NCI-H1417 treated with DMSO at 0.1 percent for 48 hours (cell line): ENCODE data around the gene TBC1D12.

Source experiments
- DNase-seq: peaks from one replicate; lab custom pipeline; 2025; lab: John Stamatoyannopoulos, UW

TBC1D12 gene

DNA sequence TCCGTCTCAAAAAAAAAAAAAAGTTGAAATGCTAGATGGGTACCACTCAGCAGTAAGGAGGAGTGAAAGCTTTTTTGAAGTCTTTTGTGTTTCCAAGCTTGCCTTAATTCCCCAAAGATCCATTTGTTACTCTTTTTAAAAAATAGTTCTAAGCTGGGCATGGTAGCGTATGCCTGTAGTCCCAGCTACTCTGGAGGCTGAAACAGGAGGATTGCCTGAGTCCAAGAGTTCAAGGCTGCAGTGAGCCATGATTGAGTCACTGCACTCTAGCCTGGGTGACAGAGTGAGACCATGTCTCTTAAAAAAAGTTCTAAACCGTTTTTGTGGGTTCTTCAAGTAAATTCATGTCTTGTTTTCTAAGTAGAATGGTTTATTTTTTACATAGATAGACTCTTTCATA, 5.3 kb downstream of the TBC1D12 start:
- no peak for DNase-seq

DNA sequence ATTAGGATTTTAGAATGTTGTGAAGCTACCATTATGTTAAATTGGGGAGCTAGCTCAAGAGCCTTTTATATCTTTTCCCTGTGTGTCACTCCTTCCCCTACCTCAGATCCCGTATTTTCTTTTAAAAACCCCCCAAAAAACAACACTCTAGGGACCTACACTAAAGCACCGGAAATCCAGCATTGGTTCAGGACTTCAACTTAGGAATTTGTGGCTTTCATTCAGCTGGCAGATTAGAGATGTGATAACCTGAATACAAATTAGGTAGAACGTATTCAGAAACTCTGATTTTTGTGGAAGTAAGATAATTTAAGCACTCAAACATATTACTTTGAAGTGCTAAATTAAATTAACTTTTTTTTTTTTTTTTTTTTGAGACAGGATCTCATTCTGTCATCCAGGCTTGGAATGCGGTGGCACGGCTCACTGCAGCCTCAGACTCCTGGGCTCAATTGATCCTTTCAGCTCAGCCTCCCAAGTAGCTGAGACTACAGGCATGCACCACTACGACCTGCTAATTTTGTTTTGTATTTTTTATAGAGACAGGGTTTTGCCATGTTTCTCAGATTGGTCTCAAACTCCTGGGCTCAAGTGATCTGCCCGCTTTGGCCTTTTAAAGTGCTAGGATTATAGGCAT, 6.8 kb downstream of the TBC1D12 start:
- DNase-seq = no peak

DNA sequence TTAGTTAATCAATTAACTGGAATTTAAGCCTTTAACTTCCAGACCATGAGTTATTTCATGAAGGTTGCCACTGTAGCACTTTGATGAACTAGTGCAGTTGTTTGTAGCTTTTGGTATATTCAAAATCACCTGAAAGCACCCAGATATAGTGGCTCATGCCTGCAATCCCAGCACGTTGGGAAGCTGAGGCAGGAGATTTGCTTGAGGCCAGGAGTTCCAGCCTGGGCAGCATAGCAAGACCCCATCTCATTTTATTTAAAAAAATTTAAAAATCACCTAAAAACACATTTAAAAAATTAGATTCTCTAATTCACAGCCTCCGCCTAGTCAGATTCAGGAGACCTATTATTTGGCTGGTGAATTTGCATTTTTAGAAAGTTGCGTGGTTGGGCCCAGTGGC, 9.0 kb downstream of the TBC1D12 start:
- no peak for DNase-seq

DNA sequence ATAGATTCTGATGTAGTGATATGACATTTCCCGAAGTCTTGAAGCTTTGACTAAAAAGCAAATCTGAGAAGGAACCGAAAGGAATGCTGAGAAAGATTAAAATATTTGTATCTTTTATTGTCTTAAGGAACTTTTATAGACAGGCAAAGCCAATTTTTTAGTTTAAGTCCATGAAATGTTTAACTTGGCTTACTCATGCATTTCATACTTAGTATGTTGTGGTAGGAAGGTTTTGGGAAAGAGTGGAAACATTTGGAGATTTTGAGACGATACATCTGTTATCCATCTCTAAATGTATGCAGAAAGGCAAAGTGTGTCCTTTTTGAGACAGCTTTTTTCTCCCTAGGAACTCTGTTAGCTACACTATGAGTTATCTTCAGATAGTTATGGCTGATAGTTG, 10.1 kb downstream of the TBC1D12 start:
- no peak for DNase-seq

DNA sequence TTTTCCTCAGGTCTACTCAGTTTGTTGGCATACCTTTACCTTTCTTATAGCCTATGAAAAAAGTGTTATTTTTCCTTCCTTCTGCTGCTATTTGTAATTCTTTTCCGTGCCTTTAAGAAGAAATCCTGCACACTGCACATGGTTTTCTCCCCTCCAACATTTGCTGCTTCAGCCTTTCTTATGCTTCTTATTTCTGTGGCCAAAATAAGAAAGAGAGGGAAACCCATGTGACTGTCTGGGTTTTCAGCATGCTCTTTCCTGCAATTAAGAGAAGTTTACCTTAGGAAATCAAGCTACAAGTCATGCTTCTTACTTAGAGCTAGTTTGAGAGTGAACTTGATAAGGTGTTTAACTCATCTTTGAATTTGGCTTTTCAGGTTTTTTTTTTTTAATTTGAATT, 11.0 kb downstream of the TBC1D12 start:
- DNase-seq = no peak

DNA sequence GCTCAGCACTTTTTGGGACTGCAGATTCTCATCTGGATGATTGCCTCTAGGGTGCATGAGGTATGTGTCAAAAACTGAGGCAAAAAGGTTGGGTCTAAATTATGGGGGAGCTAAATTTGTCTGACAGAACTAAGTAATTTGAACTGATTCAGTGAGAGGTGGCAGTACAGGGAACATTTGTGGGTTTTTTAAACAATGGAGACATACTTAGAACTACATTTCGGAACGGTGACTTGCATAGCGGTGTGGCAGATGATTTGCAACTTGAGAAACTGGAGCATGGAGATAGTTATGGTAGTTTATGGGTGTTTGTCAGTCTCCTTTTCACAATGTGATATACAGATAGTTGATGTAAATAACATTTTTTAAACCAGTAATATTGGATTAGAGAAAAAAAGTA, 14.6 kb downstream of the TBC1D12 start:
- no peak for DNase-seq

DNA sequence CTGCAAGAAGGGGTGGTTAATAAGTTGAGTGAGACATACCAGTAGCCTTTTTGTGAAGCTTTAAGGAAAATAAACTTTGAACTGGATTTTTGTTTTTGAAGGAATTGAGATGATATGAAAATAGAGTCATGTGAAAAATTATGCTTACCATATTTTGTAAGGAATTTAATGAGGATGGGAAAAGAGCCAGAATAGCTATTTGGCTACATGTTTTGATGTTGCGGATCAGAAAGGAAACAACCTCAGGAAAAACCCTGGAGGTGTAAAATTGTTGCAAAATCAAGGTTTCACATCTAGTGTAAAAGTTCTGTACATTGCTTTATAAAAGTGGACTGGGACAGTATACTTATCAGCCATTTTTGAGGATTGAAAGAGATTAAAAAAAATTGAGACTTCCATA, 15.0 kb downstream of the TBC1D12 start:
- no peak for DNase-seq

DNA sequence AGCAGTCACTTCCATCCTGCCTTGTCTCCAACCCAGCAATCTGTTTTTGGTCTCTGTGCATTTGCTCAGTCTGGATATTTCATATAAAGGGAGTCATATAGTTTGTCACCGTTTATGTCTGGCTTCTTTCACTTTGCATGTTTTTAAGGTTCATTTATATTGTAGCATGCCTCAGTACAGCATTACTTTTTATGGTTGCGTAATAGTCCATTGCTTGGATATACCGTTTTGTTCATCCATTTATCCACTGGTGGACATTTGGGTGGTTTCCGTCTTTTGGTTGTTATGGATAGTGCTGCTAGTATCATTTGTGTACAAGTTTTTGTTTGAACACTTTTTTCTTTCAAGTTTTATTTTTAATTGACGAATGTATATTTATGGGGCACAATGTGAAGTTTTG, 18.2 kb downstream of the TBC1D12 start:
- no peak for DNase-seq

DNA sequence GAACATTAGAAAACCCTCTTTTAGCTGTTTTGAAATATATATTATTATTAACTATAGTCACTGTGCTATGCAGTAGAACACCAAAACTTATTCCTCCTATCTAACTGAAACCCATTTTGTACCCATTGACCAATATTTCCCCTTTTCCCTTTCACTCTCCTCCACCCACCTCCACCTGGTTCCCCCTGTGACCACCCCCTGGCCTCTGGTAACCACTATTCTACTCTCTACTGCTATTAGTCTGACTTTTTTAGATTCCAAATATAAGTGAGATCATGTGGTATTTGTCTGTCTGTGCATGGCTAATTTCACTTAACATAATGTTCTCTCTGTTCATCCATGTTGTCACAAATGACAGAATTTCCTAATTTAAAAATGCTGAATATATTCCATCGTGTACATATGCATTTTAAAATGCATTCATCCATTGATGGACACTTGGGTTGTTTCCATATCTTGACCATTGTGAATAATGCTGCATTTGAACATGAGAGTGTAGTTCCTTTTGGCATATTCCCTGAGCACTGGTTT, 18.7 kb downstream of the TBC1D12 start:
- no peak for DNase-seq

DNA sequence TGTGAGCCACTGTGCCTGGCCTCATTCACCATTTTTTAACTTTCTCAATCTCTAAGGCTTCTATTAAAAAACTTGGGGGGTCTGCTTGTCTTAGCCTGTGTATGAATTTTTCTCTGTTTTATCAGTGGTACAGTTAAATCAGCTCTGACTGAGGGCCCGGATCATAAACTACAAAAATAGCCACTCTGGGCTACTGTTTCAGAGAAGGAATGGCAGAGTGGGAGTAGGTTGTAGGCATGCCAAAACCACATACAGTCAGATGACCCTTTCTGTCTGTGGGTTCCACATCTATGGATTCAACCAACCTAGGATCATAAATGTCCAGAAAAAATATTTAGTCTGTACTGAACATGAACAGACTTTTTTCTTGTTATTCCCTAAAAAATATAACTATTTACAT, 21.3 kb downstream of the TBC1D12 start:
- DNase-seq = no peak

DNA sequence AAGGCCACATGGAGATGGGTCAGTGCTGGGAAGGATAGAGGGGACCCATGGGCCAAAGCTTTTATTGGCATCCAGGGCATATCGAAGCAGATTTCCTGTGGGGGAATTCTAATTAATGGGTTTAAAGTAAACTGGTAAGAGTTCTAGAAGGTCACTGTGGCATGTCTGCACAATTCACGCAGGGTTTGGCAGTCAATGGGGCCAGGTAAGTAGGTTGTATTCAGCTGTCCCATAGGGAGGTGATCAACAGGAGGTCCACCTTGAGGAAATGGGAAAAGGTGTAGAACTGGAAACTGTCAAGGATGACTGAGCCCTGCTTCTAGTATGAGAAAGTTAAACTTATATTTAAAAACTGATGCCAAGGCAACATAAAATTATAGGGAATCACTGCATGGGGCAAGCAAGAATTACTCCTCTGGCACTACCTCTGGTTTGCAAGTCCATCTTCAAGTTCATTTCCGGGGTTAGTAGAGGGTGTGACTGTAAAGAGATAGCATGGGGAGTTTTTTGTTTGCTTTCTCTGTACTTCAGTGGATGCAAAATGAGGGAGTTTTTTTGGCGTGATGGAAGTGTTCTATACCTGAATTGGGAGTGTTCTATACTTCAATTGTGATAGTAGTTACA, 22.5 kb downstream of the TBC1D12 start:
- DNase-seq = no peak

DNA sequence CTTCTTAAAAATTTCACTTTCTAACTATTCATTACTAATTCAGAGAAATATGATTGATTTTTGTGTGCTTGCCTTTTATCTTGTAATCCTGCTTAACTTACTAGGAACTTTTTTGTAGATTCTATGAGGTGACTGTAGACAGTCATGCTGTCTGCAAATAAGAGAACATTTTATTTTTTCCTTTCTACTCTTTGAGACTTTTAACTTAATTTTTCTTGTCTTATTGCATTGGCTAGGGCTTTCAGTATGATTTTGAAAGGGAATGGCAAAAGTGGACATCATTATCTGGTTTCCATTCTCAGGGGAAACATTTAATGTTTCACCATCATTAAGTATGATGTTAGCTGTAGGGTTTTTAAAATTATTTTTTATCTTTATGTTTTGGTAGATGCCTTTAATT, 23.6 kb downstream of the TBC1D12 start:
- no peak for DNase-seq

DNA sequence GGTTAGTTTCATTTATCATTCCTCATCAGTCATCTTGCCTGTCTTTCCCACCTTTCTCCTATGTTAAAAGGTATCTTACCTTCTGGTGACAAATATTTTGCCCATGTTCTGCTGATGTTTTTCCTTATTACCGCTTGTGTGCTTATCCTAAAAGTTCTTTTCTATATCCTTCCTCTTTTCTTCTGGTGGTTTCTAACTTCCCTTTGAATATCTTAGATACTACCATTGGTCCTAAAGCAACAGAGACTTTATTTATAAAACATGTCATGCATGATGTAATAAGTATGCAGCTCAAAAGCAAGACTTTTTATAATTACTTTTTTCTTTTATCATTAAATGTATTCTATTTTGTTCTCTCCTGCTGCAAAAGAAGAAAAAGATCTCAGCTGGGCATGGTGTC, 24.8 kb downstream of the TBC1D12 start:
- DNase-seq = no peak

DNA sequence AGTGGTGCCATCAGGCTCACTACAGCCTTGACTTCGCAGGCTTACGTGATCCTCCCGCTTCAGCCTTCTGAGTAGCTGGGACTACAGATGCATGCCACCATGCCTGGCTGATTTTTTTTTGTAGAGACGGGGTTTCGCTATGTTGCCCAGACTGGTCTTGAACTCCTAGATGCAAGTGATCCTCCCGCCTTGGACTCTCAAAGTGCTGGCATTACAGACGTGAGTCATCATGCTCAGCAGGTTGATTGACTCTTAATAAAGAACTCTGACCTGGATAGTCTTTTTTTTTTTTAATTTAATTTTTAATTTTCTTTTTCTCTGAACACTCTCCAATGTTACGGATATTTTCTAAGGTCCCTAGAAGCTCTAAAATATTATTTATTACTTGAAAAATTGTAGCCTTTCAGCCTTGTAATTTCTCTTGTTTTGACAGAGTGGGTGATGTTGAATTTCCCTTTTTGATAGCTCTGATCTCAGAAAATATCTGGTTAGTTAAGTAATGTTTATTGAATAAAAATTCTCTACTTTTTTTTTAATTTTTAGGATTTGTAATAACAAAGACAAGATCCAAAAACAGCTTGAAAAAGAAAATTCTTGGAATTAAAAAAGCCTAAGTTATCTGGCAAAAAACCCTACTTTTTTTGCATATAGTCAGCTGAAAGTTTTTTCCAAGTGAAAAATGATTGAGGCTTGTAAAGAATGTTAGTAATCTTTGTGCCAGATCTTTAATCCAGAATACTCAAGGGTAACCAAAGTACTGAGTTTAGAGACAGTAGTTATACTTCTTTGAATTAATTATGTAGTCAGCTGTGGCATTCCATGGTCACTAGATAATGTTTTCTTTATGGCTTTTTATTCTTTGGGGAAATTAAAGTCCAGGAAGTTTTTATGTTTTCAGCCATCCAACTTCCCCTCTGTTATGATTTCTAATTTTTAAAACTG, 26.7 kb downstream of the TBC1D12 start:
- no peak for DNase-seq

DNA sequence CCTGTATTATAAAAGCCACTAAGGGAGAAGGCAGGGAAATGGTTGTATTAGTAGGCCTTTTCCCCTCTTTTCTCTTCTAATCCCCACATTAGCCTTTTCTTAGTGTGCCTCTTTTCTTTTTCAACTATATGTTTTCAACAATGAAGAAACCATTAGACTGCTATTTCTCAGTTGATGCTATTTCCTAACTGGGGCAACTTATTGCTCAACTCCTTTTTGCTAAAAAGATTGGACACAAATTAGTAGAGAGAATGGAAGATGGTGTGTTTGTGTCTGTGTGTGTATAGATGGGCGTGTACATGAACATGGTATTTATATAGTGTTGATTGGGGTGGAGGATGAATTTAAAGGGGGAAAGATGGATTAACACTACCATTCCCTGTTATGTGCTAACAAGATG, 28.4 kb downstream of the TBC1D12 start:
- DNase-seq = no peak

DNA sequence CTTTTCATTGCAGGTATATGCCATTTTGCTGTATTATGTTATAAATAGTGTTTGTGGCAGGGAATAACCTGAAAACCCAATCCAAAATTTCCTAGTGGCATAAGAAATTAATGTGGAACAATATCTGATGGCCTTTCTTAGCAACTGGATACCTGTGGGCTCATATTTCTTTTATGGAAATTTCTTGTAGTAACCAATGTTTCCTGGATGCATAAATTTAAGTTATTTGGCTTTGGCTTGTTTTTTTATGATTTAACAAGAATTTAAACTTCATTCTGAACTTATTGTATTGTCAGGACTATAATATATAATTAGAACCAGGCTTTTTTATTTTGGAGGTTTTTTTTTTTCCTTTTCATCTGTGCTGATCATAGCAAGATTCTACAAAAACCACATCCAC, 30.1 kb downstream of the TBC1D12 start:
- no peak for DNase-seq

DNA sequence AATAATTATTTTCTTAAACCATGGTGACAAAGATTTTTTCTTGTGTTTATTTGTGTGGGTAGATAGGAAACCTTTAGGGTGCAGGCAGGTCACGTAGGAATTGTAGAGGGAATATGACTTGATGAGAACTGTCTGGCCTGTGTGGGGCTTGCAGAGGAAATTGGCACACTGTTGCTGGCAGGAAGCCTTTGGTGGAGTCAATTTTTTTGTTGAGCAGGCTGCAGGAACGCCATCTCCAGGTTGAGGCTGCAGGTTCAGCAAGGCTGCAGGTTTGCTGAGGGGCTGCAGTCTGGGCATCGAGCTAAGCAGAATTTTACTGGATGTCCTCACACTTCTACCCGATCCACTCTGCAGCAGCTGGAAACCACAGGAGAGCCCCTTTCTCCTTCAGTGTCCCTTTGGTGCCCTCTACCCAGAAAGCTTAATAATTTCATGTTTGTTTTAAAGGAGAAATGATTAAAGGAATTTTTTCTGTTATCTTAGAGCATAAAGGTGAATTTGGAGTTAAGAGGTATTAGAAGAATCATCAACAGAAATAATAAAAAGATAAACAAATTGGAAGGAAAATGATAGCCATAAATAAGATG, 37.0 kb downstream of the TBC1D12 start:
- no peak for DNase-seq

DNA sequence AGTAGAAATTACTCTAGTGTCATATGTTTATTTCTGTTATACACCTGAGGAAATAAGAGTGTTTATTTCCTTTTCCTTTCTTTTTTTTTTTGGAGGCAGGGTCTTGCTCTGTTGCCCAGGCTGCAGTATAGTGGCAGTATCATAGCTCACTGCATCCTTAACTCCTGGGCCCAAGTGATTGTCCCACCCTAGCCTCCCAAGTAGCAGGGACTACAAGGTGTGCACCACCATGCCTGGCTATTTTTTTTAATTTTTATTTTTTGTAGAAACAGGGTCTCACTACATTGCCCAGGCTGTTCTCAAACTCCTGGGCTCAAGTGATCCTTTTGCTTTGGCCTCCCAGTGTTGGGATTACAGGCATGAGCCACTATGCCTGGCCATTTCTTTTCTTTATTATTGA, 37.8 kb downstream of the TBC1D12 start:
- DNase-seq = no peak

DNA sequence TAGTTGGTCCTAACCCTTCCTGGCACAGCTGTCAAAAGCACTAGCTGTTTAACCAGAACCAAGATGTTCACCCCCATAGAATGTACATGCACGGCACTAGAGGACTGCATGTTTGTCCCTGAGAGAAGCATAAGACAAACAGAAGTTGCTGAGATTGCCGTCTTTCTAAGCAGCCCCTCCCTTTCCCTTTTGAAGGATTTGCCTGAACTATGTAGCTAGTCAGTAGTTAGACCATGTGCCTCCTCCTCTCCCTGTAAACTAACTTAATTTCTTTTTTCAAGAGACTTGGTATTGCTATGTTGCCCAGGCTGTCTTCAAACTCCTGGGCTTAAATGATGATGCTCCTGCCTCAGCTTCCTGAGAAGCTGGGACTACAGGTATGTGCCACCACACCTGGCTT, 40.7 kb downstream of the TBC1D12 start:
- no peak for DNase-seq

DNA sequence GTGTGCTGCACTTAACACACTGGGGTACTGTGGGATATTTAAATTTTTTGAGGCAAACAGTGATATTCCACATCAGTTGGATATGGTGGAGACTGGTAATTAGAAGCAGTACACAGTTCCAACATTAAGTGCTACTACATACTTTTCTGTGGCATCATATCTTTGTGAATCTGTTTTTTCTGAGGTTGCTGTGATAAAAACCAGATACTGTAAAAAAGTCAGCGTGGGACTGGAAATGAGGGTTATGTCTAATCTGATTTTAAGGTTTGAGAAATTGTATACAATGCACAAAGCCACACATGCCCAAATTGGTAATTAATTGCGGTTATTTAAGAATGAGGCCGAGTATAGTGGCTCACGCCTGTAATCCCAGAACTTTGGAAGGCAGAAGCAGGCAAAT, 41.2 kb downstream of the TBC1D12 start:
- DNase-seq = no peak

DNA sequence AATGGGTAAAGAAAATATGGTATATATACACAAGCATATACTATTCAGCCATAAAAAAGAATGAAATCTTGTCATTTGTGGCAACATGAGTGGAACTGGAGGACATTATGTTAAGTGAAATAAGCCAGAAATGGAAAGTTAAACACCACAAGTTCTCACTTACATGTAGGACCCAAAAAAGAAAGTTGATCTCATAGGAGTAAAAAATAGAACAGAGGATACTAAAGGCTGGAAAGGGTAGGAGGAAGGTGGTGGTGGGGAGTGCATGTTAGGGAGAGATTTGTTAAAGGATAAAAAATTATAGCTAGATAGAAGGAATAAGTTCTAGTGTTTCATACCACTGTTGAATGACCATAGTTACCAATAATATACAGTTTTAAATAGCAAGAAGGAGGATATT, 48.4 kb downstream of the TBC1D12 start:
- no peak for DNase-seq

DNA sequence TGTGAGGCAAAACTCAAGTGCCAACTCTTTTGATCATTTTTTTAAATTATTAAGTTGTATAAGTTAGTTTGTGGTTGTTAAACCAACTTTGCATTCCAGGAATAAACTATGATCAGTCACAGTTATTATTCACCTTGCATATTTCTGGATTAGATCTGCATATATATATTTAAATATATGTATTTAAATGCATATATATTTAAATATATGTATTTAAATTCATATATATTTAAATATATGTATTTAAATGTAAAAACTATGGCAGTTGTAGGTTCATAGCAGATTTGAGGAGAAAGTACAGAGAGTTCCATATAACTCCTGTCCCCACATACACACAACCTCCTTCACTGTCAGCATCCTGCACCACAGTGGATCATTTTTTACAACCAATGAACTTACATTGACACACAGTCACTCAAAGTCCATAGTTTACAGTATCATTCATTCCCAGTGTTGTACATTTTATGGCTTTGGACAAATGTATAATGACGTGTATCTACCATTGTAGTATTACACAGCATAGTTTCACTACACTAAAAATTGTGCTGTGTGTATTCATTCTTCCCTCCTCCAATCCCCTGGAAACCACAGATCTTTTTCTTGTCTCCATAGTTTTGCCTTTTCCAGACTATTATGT, 49.7 kb downstream of the TBC1D12 start:
- DNase-seq = no peak
